GM19099 (cell line): ENCODE measurements around the gene CNDP1.

Experiments
- POLR2A ChIP-seq: IDR thresholded peaks from 3 replicates; pipeline ENCODE4 v1.6.1; 2011; ENCODE audit warnings: low read depth; ENCODE audit not compliant: insufficient read length; ENCODE audit errors: extremely low read depth

The CNDP1 gene

DNA sequence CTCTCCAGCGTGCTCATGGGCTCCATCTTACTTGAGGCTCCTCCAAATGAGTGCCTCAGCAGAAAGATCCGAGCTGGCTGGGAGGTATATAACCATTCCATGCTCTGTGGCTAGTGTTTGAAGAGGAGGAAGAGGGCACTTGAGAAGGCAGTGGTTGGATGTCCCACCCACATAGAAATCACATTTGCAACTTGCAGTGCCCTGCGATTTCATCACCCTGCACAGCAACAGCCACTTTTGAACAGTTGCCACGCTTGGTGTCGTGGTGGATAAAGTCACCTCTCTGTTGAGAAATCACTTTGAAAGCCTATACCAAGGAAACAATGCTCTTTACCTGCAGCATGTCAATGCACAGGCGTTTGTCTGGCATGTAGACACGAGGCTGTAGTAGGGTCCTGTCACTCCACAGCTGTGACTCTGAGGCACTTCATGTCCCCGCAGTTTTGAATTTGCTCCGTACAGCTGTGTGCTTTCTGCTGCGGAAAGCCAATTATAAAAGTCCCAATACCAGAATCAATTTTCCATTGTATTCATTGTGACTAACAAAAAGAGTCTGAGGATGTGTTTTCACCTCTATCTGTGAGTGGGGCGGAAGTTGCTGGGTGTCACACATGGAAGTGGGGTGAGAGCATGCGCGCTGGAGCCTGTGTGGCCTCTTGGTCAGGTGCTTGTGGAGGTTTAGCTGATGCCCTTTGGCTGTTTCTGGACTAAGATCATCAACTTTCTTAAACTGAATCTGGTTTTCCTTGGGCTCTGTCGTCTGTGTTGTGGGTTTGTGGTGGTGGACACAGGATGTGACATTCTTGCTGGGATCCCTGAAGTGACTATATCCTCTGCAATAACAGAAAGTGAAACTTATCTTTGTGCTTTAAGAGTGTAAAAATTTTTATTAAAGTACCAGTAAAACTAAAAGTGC is 35.3 kb upstream of the CNDP1 start:
- TF ChIP-seq POLR2A, result peak; percentile 41

DNA sequence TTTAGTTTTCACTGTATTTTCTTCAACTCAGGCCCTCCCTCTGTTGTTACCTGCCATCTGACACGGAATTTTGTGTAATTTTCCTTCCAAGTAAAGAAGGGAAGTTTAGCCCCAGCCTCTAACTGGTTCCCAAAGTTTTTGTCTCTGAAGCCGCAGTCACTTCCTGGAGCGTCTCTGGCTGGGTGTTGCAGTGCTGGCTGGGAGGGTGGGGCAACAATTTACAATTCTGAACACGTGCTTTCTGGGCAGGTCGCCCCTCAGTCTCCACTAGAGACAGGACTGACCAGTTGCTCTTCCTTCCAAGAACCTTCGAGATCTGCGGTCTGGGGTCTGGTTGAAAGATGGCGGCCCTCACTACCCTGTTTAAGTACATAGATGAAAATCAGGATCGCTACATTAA is 34.7 kb upstream of the CNDP1 start:
- TF ChIP-seq POLR2A, result peak; percentile 53

DNA sequence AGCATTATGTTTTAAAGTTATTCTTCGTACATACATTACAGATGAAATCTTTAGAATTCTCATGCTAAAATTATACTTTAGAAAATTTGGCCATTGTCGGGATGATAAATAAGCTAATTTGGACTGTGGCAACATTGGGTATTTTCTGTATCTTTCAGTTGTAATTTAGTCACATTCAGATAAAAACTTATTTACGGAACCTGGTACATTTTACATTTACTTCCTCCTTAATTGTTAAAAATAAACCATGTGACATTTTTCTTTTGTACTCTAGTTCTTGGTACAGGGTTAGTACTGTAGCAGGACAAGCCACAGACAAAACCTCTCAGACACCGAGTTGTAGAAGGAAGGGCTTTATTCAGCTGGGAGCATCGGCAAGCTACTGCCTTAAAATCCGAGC is 33.9 kb upstream of the CNDP1 start:
- TF ChIP-seq POLR2A, result no peak

DNA sequence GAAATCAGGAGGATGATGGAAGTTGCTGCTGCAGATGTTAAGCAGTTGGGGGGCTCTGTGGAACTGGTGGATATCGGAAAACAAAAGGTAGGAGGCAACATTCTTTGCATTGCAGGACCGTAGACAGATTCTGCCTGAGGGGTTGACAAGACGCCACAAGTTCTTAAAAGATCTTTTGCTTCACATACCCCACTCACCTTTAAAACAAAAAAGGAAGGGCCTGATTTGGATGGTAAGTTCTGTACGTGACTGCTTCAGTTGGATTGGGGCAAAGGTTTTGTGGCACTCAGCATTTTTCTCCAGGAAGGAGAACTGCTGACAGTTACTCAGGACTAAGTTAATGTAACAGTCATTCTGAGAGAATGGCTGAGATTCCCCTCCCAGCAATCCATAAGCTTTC is 32.9 kb upstream of the CNDP1 start:
- no peak for TF ChIP-seq POLR2A

DNA sequence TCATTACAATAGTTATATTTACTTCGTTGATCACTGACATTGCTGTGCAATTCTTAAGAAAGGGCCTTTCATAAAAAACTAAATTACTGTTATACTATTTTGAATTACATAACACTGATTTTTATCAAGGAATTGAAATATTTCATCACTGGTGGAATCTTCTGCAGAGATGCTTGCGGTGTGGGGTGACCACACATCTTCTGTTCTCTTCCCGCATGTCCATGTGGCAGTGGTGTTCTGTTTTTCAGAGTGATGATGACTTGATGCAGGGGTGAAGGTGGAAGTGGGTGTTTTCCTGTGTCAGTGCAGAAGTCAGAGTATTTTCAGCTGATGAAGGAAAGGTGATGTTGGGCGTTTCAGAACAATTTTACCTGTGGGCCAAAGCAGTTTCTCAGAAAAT is 31.2 kb upstream of the CNDP1 start:
- TF ChIP-seq POLR2A, result no peak

DNA sequence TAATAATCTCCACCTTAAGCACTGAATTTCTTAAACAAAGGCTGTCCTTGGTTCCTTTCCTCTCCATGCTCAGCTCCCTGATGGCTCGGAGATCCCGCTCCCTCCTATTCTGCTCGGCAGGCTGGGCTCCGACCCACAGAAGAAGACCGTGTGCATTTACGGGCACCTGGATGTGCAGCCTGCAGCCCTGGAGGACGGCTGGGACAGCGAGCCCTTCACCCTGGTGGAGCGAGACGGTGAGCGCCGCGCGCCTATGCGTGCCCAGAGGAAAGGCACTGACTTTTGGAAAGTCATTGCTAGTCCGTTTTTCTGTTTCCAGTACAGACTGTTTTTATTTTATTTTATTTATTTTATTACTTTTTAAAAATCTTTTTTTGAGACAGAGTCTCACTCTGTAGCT is 28.5 kb upstream of the CNDP1 start:
- no peak for TF ChIP-seq POLR2A

DNA sequence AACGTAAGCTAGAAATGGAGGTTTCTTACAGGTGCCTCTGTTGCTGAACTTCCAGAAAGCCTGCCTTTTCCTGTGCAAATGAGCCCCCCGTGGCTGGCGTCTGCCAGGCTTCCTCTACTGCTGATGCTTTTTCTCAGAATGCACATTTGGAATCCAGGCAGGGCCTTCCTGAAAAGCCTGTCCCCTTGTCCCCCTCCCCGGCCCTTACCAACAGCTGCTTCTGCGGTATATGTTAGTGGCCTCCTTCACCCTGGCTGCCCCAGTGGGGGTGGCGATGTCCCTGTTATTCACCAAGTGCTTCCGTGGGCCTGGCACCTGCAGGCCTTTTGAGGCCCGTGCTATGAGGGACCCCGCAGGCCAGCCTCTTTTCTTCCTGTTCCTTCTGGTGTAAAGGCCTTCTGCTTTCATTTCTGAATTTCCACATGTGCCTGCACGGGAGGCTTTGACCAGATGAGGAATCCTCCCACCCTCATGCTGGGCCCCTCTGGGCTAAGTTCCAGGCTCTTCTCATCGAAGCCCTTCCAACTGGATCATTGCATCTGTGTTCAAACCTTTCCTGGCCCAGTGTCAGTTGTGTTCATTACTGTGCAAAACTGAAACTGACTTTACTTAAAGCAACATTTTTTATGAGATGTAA is 27.7 kb upstream of the CNDP1 start:
- no peak for TF ChIP-seq POLR2A

DNA sequence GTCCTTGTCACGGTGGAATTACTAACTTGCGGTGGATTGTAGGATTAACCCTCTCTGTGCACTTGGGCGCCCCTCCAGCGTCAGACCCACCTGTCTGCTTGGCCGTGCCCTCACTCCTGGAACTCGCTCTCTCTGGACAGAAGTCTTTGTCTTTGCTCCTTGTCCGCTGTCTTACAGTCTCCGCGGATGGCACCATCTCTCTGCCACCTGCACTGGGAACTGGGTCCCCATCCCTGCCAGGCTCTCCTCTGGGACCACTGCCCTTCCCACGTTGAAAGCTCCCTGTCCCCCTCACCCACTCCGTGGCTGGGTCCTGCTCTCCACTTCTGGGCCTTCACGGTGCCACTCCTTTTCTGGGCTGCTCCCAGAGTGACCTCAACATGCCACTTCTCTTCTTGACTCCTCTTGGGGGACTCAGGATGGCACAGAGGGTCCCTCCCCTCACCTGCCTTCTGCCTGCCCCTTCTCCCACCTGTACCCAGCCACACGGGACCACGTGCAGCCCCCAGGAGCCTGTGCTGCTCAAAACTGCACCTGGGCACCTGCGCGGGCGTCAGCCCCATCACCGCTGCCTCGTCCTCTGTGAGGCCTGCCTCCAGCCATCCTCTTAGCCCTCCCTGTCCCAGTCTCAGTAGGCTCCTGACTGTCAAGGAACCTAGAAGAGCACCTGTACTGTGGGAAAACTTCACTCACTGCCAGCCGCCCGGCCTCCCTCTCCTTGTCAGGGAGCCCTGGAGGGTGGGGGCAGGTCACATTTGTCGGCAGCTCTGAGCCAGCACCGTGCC is 27.0 kb upstream of the CNDP1 start:
- no peak for TF ChIP-seq POLR2A

DNA sequence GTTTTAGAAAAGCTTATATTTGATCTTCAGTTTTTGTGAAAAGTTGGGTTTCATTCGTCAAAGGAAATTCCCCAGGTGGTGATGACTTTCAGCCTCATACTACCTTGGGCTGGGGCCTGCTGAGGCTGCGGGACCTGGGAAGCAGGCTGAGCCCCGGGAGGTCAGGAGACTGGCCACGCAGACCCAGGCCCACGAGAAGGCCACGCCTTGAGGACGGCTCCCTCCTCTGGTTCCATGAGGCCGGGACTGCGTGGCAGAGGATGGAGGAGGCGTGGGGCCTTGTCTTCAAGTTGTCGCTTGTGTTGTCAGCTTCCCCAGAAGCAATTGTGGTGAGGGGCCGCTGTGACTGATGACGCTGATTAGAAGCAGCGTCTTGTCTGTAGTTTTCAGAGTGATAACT is 26.4 kb upstream of the CNDP1 start:
- TF ChIP-seq POLR2A, result no peak

DNA sequence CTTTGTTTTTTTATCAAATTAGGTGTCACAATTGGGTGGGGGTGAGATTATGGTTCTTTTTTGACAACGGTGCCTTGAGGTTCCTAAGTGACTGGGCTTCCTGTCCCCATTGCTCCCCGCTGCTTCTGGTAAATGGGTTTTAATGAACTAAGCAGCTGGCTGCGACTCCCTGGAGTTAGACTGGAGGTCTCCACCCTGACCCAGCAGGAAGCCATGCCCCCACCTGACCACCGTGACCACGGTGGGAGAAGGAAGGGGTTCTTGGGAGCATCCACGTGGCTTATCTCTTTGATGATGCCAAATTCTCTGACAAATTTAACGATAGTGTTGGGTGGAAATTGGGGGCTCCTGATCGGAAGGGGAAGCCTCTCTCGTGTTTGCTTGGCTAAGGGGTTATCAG is 25.9 kb upstream of the CNDP1 start:
- TF ChIP-seq POLR2A, result no peak

DNA sequence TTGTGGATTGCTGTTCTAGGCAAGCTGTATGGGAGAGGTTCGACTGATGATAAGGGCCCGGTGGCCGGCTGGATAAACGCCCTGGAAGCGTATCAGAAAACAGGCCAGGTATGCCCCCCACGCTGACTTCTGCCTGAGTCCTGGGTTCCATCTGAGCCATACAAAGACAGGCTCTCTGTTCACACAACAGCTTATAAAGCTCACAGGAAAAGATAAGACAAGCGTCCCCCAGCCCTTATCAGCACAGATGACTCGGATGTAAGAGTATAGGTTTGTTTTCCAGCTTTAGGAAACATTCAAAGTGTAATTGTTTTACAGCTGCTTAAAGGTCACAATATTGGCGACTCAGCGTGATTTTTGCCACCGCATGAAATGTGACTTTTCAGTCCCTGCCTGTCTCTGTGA is 25.5 kb upstream of the CNDP1 start:
- TF ChIP-seq POLR2A, result no peak

DNA sequence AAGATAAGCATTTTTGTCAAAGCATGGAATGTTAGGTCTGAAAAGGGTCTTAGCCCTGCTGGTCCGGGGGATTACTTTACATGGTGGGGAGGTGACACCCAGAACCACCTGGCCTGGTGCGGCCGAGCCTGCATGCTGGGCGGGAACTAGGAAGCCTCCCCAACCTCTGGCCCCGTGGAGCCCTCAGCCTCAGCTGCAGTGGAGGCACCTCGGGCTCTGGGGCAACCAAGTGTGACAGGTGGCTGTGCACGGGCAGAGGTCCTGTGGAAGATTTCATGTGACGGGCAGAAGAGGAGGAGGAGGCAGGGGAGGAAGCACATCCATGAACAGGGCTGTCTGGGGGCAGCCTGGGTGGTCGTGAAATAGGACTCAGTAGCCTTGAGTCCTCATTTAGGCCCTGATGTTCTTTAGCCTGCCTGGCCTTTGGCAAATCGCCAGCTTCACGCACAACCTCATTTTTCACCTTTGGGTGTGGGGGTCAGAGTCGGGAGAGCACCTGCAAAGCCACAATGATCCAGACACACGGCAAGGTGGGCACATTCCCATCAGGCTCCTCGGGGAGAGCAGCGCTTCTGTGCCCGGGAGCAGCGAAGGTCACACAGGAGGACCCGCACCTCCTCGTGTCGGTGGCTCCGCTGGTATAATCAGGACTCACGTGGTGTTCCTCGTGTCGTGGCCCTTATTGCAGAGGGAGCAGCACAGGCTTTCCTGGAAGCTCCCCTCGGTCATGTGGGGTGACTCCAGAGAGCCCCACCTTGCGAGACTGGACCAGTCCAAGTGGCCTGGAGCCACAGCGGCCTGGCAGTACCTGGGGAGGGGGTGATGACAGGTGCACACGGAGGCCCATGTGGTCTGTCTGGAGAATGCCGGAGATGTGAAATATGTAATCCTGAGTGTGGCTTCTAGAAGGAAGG is 24.2 kb upstream of the CNDP1 start:
- TF ChIP-seq POLR2A, result no peak

DNA sequence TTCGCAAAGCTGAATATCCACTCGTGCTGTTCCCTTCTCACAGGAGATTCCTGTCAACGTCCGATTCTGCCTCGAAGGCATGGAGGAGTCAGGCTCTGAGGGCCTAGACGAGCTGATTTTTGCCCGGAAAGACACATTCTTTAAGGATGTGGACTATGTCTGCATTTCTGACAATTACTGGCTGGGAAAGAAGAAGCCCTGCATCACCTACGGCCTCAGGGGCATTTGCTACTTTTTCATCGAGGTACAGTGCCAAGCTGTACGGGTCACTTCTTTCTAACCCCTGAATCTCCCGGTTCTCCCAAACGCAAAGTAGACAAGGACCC is 23.6 kb upstream of the CNDP1 start:
- no peak for TF ChIP-seq POLR2A

DNA sequence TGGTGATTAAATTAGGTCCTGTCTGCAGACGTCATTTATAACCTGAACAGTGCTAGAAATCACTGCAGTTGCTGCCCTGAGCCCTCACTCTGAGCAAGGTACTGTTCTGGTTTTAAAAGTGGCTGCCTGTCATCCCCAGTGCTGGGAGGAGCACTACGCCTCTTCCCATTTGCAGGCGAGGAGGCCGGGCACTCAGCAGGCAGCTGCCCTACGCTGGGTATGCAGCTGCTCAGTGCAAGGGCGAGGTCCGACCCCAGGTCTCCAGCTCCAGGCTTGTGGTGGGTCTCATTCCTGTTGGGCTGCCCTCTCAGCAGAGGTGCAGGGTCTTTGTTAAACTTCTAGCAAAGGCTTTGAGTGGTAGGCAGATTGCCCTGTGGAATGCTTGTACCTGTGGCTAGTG is 22.5 kb upstream of the CNDP1 start:
- TF ChIP-seq POLR2A, result no peak
